ENCODE data around the gene FSHB.
"Not testable (repeated sequence)": the region's sequence is repeated elsewhere in the genome, so short reads cannot be mapped to it uniquely, and the experiment has no call there.

Gene FSHB

DNA sequence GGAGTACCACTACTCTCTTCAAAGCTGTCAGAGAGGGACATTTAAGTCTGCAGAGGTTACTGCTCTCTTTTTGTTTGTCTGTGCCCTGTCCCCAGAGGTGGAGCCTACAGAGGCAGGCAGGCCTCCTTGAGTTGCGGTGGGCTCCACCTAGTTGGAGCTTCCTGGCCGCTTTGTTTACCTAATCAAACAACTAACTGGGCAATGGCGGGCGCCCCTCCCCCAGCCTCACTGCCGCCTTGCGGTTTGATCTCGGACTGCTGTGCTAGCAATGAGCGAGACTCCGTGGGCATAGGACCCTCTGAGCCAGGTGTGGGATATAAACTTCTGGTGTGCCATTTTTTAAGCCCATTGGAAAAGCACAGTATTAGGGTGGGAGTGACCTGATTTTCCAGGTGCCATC, 37.8 kb downstream of the FSHB start:
- DNase-seq (ENCODE audit: low read depth), result not testable (repeated sequence)

DNA sequence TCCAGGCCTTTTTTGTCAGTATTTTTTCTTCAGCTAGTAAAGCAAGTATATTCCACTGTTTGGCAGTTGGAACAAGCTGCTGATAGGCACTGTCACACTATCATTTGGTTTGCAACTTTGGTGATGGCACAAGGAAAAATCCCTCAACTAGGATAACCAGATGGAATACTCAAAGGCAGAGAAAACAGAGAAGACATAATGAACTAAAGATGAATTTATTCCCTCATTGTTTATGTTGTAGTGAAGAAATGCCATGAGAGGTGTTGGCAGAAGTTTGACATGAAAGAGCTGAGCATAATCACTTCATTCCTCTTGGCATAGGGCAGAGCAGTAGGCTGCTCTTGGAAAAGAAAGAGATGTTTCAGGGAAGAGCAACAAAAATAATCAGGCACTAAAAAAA, 39.9 kb downstream of the FSHB start:
- no peak for DNase-seq (ENCODE audit: low read depth)

DNA sequence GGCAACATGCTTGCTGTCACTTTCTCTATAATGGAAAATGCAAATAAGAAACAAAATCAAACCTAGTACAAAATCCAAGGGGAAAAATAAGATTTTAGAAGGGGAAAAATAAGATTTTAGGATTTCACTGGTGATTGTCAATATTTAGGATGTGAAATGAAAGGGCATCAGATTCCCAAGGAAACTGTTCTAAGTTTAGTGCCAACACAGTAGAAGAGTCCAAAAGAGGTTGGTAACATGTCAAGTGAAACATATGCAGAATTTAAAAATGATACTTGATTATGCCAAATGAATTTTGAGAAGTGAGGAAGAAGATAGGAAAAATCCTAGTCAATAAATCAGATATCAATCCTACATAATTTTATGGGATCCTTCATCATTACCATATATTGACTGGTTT, 46.4 kb downstream of the FSHB start:
- no peak for DNase-seq (ENCODE audit: low read depth)

DNA sequence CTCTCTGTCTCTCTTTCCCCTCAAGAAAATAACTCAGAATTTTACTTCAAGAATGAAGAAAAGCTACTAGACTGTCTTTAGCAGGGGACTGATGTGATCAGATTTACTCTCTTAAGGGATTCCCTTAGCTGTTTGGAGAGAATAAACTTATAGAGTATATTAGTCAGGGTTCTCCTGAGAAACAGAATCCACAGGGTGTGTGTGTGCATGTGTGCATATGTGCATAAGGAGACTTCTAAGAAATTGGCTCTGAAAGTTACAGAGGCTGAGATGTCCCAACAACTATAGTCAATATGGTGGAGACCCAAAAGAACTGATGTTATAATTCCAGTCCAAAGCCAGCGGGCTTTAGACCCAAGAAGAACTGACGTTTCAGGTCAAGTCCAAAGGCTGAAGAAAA, 49.0 kb downstream of the FSHB start:
- DNase-seq (ENCODE audit: low read depth), result no peak

DNA sequence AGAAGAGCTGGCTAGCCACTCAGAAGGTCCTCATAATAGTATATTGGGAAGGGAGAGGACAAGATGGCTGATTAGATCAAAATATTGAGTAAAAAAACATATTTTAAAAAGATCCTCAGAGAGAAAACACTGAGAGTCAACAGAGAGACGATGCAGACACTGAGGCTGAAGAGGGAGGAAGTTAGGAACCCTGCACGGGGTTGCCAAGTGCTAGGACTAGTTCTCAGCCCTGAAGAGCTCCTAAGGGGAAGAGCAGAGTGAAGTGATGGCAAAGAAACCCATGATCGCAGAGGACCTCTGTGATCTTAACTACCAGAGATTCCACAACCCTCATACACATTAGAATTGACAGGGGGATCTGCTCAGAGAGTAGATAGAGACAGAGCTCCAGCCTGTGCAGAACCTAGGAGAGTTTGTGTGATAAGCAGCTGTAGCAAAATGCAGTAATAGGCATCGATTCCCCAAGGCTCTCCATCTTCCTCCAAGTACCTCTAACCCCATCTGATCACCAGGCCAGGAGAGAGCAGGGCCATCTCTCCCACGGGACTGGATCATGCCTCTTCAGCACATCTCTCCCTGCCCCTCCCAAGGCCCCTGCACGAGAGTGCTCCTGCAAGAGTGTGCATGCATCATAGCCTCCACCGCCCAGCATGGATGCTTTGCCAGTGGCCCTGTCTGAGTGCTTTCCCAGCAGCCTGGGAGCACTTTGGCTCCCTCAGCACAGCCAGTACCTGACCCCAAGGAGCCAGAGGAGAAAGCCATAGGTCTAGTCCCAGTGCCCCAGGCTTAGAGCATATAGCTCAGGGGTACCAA, 50.9 kb downstream of the FSHB start:
- no peak for DNase-seq (ENCODE audit: low read depth)

DNA sequence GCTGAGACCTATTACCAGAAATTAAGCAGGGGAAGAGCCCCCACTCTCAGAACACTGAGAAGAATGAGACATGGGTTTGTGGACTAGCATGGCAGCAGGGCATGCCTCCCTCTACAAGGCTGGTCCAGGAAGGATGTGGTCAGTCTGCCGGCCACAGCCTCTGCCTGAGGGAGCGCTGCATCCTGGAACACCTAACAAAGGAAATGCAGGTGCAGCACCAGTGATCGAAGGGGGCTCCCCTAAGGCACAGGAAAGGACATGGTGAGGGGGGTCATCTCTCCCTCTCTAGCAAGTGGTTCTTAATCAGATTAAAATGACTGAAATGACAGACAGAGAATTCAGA, 51.4 kb downstream of the FSHB start:
- DNase-seq (ENCODE audit: low read depth), result no peak

All from GM04503 (cell line).